ENCODE data around the gene CTNNB1. TPM values are rescaled to one million over a fixed set of nuclear protein-coding genes. Genes with fewer than 3 reads are reported as not detected.

Gene CTNNB1
- total and polyA plus RNA-seq, 2 of the 13 experiments (the other 11 are each of a cell fraction or from before 2014, with no cell fraction given): 398 to 489 TPM

- Histone ChIP-seq H3K36me3 (replicated peaks in 1 of 2; ENCODE audit: control insufficient read depth in 1 of 2, insufficient read depth in 2 of 2, low read length in 2 of 2) (no peaks in the 10 kb centered on the region), H3K27ac (ENCODE audit: extremely low read length, insufficient read depth, low read length) (no peak overlapping the region), H4K20me1 (ENCODE audit: insufficient read depth, low read length) (no peaks in the 10 kb centered on the region), H3K4me3 (replicated peaks in 1 of 3; ENCODE audit: insufficient read depth in 1 of 3, low read depth in 2 of 3, low read length in 3 of 3) (no peak overlapping the region), H3K4me1 (ENCODE audit: insufficient read depth, low read length) (peaks cover 24% of the 10 kb centered on the region), H3K79me2 (ENCODE audit: insufficient read depth, low read length) (peaks cover 9% of the 10 kb centered on the region), H3K27me3 (ENCODE audit: control insufficient read depth in 1 of 2, insufficient read depth in 2 of 2, low read length in 2 of 2) (peaks cover 0 to 11% of the 10 kb centered on the region in 2 experiments; a peak in 1 of 5 replicates), H3K9me3 (ENCODE audit: low read length) (no peaks in the 10 kb centered on the region), H3K9ac (ENCODE audit: insufficient read depth, low read depth, low read length) (no peak overlapping the region), H3K4me2 (ENCODE audit: low read depth, low read length) (no peak overlapping the region), H2AFZ (ENCODE audit: low read length) (no peak overlapping the region)
- ChIA-PET CTCF (ENCODE audit: low intra/inter-chr PET ratio, low total read pairs) (no interaction called here), POLR2A (no interaction called here)
- in situ Hi-C loops (cut with HindIII; ENCODE audit: extremely low pct_ligation_motif_present, low pct_unique_long_range_greater_than_20kb) (no loop called here), intact Hi-C loops (cut with micrococcal nuclease; ENCODE audit: unreplicated experiment) (loop anchor here (5.0 to 10.0 kb wide), 4 partner anchors 260 to 470 kb away; no protein-coding TSS in a partner anchor)
- 85% methylated on average over 8 of the region's 8 CpGs for WGBS (ENCODE audit: low lambda C conversion rate)
- TF ChIP-seq LBX2 (CRISPR knock-in tag; IDR thresholded peaks at IDR 0.05; ENCODE audit: borderline replicate concordance): no peak
- TF ChIP-seq ZNF10 (CRISPR knock-in tag; IDR thresholded peaks at IDR 0.05; ENCODE audit: borderline replicate concordance, low read depth): no peak
- TF ChIP-seq NPAS2 (CRISPR knock-in tag; IDR thresholded peaks at IDR 0.05; ENCODE audit: borderline replicate concordance): no peak
- TF ChIP-seq ARID4A (CRISPR knock-in tag; IDR thresholded peaks at IDR 0.05; ENCODE audit: borderline replicate concordance): no peak
- no peak for DNase-seq (ENCODE audit: low spot score)
- FAIRE-seq: no peak
- no peak for ATAC-seq
- BruUV-seq (replicated peaks): no TSS peak
These were observed 4.6 kb upstream of the CTNNB1 start for GRCh38 chr3:41194701-41195100.

Data from HepG2 (cell line).